ENCODE measurements around the gene SLC38A1.
"Not testable (repeated sequence)": the region's sequence is repeated elsewhere in the genome, so short reads cannot be mapped to it uniquely, and the experiment has no call there.

SLC38A1 gene

DNA sequence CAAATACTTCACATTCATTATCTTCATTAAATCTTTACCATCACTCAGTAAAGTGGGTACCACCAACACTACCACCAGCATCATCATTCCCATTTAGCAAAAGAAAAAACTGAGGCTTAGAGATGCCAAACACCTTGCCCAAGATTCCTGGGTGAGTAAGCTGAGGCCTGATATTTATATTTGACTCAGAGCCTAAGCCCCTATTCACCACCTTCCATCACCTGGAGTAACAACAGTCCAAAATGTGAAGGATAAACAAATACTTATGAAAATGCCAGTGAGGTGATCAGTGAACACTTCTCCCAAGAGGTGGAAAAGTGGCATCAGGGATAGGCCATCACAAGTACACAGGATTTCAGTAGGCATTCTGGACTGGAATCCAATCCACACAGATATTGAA is 3.7 kb downstream of the SLC38A1 start:
- DNase-seq, result no peak

DNA sequence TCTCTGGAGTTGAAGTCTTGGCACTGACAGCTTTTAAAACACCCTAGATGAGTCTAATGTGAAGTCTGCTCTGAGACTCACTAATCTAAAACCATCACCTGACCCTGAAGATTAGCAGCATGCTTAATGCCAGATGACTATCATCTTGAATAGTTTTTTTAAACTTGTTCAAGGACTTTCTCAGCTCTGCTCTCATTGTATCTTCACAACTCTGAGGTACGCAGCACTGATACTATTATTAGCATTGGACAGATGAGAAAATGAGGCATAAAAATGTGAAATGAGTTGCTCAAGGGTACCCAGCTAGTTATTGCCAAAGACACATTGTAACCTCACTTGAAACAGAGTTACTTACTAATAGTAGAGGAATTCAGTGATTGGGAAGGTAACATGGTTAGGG is 4.8 kb downstream of the SLC38A1 start:
- DNase-seq, result no peak

DNA sequence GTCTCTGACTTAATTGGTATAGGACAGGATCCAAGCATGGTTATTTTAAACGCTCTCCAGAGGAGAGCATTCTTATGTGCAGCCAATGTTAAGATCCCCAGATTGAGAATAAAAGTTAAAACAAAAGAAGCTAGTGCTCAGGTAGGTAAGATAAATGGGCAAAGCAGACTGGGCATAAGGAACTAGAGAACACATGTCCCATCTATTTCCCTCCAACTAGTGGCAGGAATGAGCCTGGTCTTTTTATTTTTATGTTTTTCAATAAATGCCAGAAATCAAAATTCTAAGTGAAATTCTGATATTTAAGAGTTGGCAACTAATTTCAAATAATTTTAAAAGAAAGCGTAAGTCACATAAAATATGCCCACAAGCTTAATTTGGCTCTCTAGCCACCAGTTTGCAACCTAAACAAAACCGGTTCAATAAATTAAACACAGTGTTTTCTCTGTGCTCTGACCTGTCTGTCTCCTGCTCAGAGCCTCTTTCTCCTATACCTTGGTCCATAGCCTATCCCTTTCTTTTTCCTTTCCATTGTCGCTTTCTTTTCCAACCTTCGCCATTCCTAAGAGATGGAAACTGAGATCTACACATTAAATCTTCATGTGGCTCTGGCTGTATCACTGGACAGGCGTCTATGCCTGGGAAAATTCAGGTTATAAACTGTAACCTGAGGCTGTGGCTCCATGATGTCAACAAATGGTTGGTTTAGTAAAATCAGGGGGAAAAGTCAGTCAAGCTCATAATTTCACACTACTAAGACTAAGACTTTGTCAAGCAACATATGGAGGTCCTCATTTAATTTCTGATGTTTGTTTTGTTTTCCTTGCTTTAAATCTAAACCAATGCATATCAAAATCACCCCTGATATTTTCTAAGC is 5.5 kb downstream of the SLC38A1 start:
- no peak for DNase-seq

DNA sequence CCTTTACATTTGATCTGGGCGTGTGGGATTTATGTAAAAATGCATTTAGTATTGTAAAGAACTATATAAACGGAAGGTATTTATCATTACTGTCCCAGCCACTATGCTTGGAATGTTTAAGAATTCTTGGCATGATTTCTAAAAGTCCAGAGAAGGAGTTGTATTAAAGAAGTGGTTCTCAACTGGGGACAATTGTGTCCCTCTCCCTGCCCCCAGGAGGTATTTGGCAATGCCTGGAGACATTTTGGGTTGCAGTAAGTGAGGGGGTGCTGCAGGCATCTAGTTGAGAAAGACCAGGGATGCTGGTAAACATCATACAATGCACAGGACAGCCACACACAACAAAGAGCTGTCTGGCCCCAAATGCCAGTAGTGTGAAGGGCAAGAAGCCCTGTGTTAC is 7.2 kb downstream of the SLC38A1 start:
- DNase-seq, result no peak

DNA sequence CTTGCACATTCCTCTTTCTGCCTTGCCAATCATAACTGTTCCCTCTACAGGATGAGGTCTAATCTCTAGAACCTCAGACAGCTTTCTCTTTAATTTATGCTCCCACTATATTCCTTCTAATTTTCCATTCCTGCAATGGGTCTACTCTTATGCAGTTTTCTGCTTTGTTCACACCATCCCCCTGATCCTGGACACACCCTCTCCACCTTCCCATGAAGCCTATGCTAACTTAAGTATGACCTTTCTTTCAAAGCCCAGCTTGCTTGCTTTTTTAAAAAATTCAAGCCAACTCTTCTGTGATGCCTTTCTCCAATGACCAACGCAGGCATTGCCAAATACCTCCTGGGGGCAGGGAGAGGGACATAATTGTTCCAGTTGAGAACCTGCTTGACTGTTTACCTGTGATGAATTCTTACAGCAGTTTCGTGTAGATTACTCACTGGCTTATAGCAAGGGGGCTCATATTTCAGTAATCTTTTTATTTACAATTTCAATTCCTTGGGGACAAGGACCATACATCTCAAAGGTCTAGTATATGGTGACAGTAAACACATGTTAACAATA is 7.8 kb downstream of the SLC38A1 start:
- DNase-seq, result no peak

DNA sequence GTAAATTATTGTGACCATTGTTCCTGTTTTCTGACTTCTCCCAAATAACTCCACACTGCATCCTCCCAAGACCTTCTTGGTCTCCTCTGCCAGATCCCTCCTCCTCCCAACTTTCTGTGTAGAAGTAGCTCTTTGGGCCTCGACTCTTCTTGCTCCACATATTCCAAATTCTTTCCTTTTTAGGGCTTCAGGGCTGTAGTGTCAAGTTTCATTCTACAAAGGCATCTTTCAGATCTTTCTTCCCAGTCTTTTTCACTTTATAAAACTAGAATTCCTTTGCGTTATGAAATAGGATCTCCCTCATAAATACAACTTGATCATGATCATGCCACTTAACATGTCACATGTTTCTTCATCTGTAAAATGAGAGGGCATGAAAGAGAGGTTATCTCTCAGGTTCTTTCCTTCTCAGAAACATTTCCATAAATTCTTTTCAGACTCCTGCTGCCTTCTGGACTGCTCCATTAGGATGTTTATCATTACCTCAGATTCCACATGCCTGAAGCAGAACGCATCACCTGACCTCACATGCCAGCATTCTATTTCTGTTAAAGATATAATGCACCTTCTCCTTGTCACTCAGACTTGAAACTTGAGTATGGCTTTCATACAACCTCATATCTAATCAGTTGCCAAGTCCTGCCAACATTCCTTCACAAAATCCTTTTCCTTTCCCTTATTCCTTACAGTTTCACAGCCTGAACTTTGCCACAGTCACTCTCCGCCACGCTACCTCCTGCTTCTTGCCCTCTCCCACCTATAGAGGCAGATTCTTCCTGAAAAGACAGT is 8.5 kb downstream of the SLC38A1 start:
- DNase-seq, result no peak

DNA sequence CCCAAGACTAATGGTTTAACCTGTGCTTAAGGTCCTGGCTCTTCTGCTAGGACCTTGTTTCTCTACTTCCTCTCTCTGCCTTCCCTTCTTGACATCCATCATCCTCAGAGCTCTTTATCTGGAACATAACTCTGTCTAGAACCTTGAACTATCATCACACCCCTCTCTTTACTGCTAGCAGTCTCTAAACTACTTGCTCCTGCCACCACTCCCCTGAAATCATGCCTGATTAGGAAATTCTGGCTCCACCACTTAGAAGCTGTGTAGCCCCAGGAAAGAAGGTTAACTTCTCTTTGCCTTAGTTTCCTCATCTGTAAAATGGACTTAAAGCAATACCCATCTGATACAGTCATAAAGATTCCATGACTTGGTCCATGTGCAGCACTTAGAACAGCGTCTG is 9.1 kb downstream of the SLC38A1 start:
- no peak for DNase-seq

DNA sequence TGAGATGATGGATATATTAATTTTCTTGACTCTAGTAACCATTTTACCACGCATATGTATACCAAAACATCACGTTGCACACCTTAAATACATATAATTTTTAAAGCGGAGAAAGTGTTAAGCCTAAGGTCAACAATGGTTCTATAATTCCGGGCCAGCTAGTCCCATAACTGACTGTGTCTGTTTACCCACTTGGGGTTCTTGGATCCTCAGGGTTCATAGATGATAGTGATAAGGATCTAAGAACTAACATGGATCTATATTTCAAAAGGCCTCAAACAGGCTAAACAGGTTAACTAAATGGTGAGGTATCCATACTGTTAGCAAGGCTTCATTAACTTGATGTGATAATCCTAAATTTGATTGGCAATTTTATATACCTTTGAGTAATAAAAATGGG is 9.8 kb downstream of the SLC38A1 start:
- no peak for DNase-seq

DNA sequence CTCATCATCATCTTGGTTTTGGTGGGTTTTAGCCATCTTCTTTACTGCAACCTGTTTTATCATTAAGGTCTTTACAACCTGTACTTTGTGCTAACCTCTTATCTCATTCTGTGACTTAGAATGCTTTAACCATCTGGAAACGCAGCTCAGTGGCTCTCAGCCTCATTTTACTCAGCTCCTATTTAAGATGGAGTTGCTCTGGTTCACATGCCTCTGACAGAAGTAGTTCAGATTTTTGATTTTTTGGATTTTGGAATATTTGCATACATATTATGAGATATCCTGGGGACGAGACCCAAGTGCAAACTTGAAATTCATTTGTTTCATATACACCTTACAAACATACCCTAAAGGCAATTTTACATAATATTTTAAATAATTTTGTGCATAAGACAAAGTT is 10.7 kb downstream of the SLC38A1 start:
- DNase-seq, result no peak

DNA sequence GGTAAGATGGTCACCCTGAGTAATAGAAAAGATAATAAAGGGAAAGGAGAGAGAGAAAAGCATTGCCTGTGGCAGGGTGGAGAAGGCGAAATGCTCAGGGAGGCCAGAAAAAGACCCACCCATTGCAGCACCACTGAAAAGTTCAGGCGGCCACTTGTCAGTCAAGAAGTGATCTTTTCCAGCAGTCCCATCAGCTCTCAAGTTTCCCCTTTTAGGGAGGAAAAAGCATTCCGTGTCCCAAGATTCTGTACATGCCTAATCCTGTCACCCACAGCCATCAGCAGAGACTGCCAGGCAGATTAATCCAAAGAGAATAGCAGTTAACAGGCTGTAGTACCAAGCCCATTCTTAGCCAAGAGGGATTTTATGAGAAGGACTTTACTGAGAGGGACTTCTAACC is 11.9 kb downstream of the SLC38A1 start:
- no peak for DNase-seq

DNA sequence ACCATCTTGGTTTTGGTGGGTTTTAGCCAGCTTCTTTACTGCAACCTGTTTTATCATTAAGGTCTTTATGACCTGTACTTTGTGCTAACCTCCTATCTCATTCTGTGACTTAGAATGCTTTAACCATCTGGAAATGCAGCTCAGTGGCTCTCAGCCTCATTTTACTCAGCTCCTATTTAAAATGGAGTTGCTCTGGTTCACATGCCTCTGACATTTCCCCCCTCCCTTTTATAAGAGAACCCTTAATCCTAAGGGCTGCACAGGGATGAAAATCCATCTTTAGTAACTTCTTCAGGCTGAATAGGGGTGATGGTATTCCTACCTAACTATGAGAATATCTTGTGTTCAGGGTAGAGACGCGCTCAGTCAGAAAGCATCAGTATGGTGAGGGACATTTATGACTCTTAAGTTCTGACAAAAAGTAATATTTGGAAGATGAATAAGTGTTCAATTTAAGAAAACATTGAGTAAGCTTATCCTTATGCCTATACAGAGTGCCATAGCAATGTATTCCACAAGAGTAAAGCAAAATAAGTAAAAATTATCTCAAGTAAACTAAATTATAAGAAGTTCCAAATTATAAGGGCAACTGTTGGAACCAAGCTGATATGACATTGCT is 15.2 kb downstream of the SLC38A1 start:
- no peak for DNase-seq

DNA sequence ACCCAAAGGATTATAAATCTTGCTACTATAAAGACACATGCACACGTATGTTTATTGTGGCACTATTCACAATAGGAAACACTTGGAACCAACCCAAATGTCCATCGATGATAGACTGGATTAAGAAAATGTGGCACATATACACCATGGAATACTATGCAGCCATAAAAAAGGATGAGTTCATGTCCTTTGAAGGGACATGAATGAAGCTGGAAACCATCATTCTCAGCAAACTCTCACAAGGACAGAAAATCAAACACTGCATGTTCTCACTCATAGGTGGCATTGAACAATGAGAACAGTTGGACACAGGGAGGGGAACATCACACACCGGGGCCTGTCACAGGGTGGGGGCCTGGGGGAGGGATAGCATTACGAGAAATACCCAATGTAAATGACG is 16.8 kb downstream of the SLC38A1 start:
- DNase-seq, result not testable (repeated sequence)

DNA sequence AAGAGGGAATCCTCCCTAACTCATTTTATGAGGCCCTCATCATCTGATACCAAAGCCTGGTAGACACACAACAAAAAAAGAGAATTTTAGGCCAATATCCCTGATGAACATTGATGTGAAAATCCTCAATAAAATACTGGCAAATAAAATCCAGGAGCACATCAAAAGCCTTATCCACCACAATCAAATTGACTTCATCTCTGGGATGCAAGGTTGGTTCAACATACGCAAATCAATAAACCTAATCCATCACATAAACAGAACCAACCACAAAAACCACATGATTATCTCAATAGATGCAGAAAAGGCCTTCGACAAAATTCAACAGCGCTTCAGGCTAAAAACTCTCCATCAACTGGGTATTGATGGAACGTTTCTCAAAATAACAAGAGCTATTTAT is 18.9 kb downstream of the SLC38A1 start:
- not testable (repeated sequence) for DNase-seq

DNA sequence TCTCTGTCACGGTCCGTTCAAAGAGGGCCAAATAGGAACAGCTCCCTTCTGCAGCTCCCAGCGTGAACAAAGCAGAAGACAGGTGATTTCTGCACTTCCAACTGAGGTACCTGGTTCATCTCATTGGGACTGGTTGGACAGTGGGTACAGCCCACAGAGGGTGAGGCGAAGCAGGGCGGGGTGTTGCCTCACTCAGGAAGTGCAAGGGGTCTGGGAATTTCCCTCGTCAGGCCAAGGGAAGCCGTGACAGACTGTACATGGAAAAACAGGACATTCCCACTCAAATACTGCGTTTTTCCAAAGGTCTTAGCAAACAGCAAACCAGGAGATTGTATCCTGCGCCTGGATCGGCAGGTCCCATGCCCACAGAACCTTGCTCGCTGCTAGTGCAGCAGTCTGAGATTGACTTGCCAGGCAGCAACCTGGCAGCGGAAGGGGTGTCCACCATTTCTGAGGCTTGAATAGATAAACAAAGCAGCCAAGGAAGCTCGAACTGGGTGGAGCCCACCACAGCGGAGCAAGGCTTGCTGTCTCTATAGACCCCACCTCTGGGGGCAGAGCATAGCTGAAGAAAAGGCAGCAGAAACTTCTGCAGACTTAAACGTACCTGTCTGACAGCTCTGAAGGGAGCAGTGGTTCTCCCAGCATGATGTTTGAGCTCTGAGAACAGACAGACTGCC is 22.7 kb downstream of the SLC38A1 start:
- no peak for DNase-seq

DNA sequence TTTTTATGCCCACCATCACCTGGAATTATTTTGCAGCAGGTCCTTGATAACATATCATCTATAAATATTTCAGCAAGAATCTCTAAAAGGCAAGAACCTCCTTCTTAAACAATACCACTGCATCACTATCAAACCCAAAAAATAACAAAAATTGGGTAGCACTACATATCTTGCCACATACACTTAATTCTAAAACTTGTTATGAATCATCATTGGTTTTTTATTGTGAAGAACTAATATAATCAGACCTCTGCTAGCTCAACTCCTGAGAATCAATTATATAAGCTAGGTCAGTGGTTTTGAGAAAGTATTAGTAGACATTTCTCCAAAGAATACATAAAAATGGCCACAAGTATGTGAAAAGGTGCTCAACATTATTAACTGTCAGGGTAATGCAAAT is 23.8 kb downstream of the SLC38A1 start:
- no peak for DNase-seq

DNA sequence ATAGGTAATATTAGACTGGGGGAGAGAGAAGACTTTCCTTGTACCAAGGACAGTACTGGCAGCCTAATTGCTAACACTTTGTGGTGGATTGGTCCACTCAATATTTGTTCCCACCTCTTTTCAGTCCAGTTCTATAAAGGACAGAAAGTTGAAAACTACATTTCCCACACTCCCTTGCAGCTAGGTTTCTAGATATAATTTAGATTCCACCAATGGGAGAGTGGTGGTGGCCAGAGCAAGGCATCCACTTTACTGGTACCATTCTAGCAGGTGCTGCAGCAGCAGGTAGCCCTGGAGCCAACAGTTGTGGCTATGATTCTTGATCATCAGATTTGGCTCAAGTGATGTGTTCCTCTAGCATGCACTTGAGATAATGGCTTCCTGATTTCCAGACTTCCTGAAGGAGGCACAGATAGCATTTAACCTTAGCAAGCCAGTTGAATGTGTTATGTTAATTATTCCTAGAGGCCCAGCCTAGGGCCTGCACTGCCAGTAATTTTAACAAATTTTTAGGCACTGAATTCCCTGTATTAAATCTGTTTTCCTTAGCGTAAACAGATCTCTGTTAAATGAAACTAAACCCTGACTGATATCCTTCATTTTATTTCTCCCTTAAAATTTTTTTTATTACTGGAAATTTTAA is 24.4 kb downstream of the SLC38A1 start:
- no peak for DNase-seq

DNA sequence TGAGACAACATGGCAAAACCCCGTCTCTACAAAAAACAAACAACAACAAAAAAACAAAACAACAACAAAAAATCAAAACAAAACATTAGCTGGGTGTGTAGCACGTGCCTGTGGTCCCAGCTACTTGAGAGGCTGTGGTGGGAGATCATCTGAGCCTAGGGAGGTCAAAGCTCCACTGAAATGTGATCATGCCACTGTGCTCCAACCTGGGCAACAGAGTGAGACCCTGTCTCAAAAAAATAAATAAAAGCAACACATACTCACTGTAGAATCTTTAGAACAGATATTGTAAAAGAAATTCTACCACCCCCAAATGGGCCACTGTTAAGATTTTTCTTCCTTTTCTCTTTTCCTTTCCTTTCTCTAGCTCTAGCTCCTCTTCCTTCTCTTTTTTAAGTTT is 26.3 kb downstream of the SLC38A1 start:
- no peak for DNase-seq

DNA sequence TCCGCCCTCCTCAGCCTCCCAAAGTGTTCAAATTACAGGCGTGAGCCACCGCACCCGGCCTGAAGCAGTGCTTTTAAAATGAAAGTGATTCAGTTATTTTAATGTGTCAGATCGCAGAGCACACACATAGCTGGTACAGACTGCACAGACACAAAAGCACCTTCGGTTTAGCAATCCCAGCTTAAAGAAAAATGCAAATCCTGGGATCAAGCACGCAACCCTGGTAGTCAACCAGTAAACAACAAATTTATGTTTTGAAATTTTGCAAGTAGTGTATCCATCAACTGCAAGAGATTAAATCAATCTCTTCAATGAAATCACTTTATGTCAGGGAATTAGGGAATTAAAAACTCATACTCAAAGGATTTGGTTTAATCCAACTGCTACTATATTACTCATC is 28.4 kb downstream of the SLC38A1 start:
- no peak for DNase-seq

DNA sequence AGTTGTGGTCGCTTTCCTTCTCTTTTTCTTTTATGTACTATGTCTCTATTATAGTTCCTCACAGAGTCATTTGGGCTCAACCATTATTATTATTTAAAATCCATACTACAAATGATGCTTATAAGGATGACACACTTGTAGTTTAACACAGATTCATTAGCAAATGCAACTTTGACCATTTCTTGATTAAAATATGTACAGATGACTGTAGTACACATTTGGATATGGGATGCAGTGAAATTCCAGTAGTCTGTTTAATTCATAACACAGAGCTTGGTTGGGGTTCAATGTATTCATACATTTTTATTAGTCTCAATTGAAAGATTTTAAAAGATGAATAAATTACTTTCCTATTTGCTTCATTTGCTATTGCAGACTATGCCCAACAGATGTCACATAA is 30.0 kb downstream of the SLC38A1 start:
- no peak for DNase-seq

DNA sequence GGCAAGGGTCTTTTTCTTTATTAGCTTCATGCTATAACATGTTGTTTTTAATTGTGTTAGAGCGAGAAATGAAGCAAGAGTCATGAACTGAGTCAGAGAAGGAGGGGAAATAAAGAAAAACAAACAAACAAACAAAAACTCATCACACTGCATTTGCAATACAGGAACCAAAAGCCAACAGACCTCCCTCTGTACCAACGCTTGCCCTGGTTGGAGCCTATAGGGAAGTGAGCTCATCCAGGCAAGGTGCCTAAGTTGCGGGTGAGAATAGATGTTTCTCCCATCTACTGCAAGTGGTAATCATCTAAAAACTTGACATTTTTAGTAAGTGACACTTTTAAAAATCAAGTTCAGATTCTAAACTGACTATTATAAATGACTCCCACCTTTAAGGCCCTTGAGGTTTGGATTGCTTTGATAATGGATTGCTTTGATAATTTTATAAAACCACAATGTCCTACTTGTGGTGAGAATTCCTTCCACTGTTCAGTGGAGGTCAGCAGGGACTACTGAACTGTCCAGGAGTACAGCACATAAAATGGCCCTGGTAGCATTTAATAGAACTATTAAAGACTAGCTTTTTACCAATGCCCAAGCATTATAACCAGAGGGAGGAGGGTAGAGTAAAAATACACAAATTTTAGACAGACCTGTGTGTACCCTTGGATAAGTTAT is 31.3 kb downstream of the SLC38A1 start:
- DNase-seq, result no peak

Data from anterior cingulate cortex (tissue), 58 donors.